SK-N-MC (cell line): ENCODE measurements around the gene GRIP2.

Experiments used
- EZH2 ChIP-seq: fragments of 200-600 bp; sonication (generic); IDR thresholded peaks from one replicate; pipeline ENCODE4 v1.6.1; 2017; ENCODE audit warnings: antibody characterized with exemption
- FOXP2 ChIP-seq: optimal IDR thresholded peaks from 2 replicates; pipeline ENCODE3; 2011; ENCODE audit warnings: mild to moderate bottlenecking, moderate library complexity; ENCODE audit not compliant: insufficient read depth; ENCODE audit errors: extremely low read length, control extremely low read depth
- POLR2AphosphoS5 ChIP-seq: IDR thresholded peaks from 2 replicates; pipeline ENCODE4 v1.6.1; 2012; ENCODE audit warnings: mild to moderate bottlenecking, low read depth, low read length, borderline replicate concordance

- TF ChIP-seq EZH2 (no peak), FOXP2 (no peak), POLR2AphosphoS5 (no peak)
Measured at GRCh38 chr3:14539742-14540491, at the start of gene GRIP2.
